ENCODE measurements around the gene BRD3.
"Not testable (repeated sequence)": the region's sequence is repeated elsewhere in the genome, so short reads cannot be mapped to it uniquely, and the experiment has no call there.

Gene BRD3

GRCh38 chr9:133994353-133995011, 73.3 kb downstream of the BRD3 start:
- no peaks in the 10 kb centered on the region for H3K9me3 ChIP-seq (ENCODE audit: control insufficient read depth in 5 of 5, low read length in 5 of 5)
- peaks cover 0 to 8% (median 3%) of the 10 kb centered on the region in 5 donors for H3K27me3 ChIP-seq (ENCODE audit: control insufficient read depth in 5 of 5, insufficient read depth in 4 of 5, low read length in 5 of 5)
- no peak overlapping the region for H3K4me3 ChIP-seq (ENCODE audit: low read depth in 1 of 5, low read length in 5 of 5)
- H3K36me3 ChIP-seq (ENCODE audit: control insufficient read depth in 5 of 5, insufficient read depth in 5 of 5, low read length in 5 of 5) = no peaks in the 10 kb centered on the region
- peaks cover 0 to 40% (median 27%) of the 10 kb centered on the region in 5 donors for H3K4me1 ChIP-seq (ENCODE audit: control insufficient read depth in 5 of 5, insufficient read depth in 5 of 5, low read length in 5 of 5)
- no peak overlapping the region for H3K9ac ChIP-seq (ENCODE audit: low read length in 5 of 5)
- H3K27ac ChIP-seq (ENCODE audit: low read depth, low read length) = no peak overlapping the region

- Histone ChIP-seq H3K27ac (ENCODE audit: low read depth, low read length) (peak overlapping the region; percentile 62), H3K9ac (ENCODE audit: low read length in 5 of 5) (peak overlapping the region in 3 of 5 donors; percentile 77 to 85 (median 78)), H3K4me1 (ENCODE audit: control insufficient read depth in 5 of 5, insufficient read depth in 5 of 5, low read length in 5 of 5) (peaks cover 0 to 40% (median 27%) of the 10 kb centered on the region in 5 donors), H3K4me3 (ENCODE audit: low read depth in 1 of 5, low read length in 5 of 5) (peak overlapping the region in 4 of 5 donors; percentile 75 to 87 (median 80)), H3K27me3 (ENCODE audit: control insufficient read depth in 5 of 5, insufficient read depth in 4 of 5, low read length in 5 of 5) (peaks cover 0 to 8% (median 3%) of the 10 kb centered on the region in 5 donors), H3K9me3 (ENCODE audit: control insufficient read depth in 5 of 5, low read length in 5 of 5) (no peaks in the 10 kb centered on the region), H3K36me3 (ENCODE audit: control insufficient read depth in 5 of 5, insufficient read depth in 5 of 5, low read length in 5 of 5) (no peaks in the 10 kb centered on the region)
Observed at GRCh38 chr9:133993635-133994253, 74.1 kb downstream of the BRD3 start.

DNA sequence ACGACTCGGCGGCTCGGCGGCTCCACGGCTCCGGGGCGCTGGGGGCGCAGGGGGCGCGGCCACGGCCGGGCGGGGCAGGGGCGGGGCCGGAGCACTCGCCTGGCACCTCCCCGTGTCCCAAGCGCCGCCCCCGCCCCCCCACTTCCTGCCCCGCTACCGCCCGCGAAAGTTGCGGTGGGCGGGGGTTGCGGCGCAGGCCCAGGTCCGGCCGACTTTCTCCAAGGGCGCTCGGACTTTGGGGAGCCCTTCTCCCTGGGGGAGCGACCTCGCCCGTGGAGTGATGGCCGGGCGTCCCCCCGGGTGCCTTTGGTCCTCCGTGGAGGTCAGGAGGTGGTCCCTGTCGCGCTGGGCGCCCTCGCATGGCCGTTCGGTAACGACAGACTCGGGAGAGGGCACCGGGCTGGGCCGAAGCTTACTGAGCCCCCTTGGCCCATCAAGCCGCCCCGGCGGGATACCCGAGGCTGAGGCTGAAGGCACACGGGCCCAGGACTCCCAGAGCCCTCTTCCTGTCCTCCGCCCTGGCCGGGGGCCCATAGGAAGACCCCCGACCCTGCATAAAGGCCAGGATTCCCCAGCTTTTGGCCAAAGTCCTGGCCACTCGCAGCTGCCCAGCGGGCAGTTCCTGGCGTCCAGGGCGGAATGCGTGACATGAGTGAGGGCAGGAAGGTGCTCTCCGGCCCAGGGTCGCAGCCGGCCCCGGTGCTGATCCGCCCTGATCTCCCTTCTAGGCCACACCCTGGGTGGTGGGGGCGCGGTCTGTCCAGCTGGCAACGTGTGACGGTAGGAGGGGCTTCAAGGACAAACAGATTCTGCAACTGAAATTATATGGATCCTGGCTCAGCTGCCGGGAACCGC, 74.8 kb downstream of the BRD3 start:
- Histone ChIP-seq H3K9ac (ENCODE audit: low read length in 5 of 5) (peak overlapping the region in 4 of 5 donors; percentile 77 to 85 (median 78)), H3K4me1 (ENCODE audit: control insufficient read depth in 5 of 5, insufficient read depth in 5 of 5, low read length in 5 of 5) (peaks cover 0 to 40% (median 27%) of the 10 kb centered on the region in 5 donors), H3K4me3 (ENCODE audit: low read depth in 1 of 5, low read length in 5 of 5) (peak overlapping the region in 4 of 5 donors; percentile 75 to 87 (median 80)), H3K27me3 (ENCODE audit: control insufficient read depth in 5 of 5, insufficient read depth in 4 of 5, low read length in 5 of 5) (peaks cover 0 to 8% (median 3%) of the 10 kb centered on the region in 5 donors), H3K36me3 (ENCODE audit: control insufficient read depth in 5 of 5, insufficient read depth in 5 of 5, low read length in 5 of 5) (no peaks in the 10 kb centered on the region), H3K27ac (ENCODE audit: low read depth, low read length) (peak overlapping the region; percentile 62), H3K9me3 (ENCODE audit: control insufficient read depth in 5 of 5, low read length in 5 of 5) (no peaks in the 10 kb centered on the region)

- peak within 1 kb of the TSS in 4 of 5 donors; percentile 75 to 87 (median 80) for H3K4me3 ChIP-seq (ENCODE audit: low read depth in 1 of 5, low read length in 5 of 5)
- H3K9ac ChIP-seq (ENCODE audit: low read length in 5 of 5) = peak within 1 kb of the TSS in 4 of 5 donors; percentile 77 to 85 (median 78)
- H3K27ac ChIP-seq (ENCODE audit: low read depth, low read length) = peak within 1 kb of the TSS; percentile 62
- H3K9me3 ChIP-seq (ENCODE audit: control insufficient read depth in 5 of 5, low read length in 5 of 5) = no peaks in the 10 kb centered on the region
- H3K36me3 ChIP-seq (ENCODE audit: control insufficient read depth in 5 of 5, insufficient read depth in 5 of 5, low read length in 5 of 5) = no peaks in the 10 kb centered on the region
- peaks cover 0 to 40% (median 27%) of the 10 kb centered on the region in 5 donors for H3K4me1 ChIP-seq (ENCODE audit: control insufficient read depth in 5 of 5, insufficient read depth in 5 of 5, low read length in 5 of 5)
- H3K27me3 ChIP-seq (ENCODE audit: control insufficient read depth in 5 of 5, insufficient read depth in 4 of 5, low read length in 5 of 5) = peaks cover 0 to 5% (median 3%) of the 10 kb centered on the region in 5 donors
Observed at GRCh38 chr9:133991964-133992779, 75.7 kb downstream of the BRD3 start, which contains the start of gene VAV2. TSS of gene VAV2 (minus strand) at chr9:133992324. CDS start at chr9:133992278, 46 bp downstream.

DNA sequence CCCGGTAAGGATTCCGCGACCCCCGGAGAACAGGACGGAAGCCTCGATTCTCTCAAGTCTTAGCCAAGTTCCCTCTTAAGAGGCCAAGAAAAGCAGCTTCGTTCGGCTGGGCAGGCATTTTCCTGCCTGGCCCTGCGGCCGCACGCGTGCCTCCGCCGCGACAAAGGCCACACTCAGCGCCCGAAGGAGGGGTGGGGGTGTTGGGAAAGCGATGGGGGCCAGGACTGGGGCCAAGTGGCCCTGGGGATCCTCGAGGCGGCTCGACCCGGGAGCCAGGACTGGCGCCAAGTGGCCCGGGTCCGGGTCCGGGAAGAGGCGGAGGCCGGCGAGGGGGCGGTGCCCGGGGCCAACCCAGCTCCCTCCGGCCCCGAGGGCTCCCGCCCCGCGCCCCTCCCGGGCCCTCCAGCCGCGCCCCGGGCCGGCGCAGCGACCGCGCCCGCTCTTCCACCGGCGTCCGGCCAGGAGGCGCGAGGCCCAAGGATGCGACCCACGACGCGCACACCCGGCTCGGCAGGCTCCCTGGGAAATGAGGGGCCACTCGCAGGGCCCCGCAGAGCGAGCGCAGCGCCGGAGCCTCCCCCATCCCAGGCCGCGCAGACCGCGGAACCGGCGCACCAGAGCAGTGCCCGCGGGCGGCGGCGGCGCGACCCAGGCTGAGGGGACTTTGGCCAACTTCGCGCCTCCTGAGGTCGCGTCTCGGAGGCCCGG, 76.5 kb downstream of the BRD3 start:
- Histone ChIP-seq H3K27ac (ENCODE audit: low read depth, low read length) (peak overlapping the region; percentile 14), H3K36me3 (ENCODE audit: control insufficient read depth in 5 of 5, insufficient read depth in 5 of 5, low read length in 5 of 5) (no peaks in the 10 kb centered on the region), H3K27me3 (ENCODE audit: control insufficient read depth in 5 of 5, insufficient read depth in 4 of 5, low read length in 5 of 5) (peaks cover 0 to 3% (median 0%) of the 10 kb centered on the region in 5 donors), H3K9me3 (ENCODE audit: control insufficient read depth in 5 of 5, low read length in 5 of 5) (no peaks in the 10 kb centered on the region), H3K4me1 (ENCODE audit: control insufficient read depth in 5 of 5, insufficient read depth in 5 of 5, low read length in 5 of 5) (peaks cover 0 to 40% (median 27%) of the 10 kb centered on the region in 5 donors), H3K9ac (ENCODE audit: low read length in 5 of 5) (peak overlapping the region in 3 of 5 donors; percentile 21 to 64 (median 43)), H3K4me3 (ENCODE audit: low read depth in 1 of 5, low read length in 5 of 5) (peak overlapping the region in 4 of 5 donors; percentile 67 to 87 (median 73))

GRCh38 chr9:133990366-133991213, 77.2 kb downstream of the BRD3 start:
- Histone ChIP-seq H3K9ac (ENCODE audit: low read length in 5 of 5) (peak overlapping the region in 3 of 5 donors; percentile 7 to 43 (median 21)), H3K27me3 (ENCODE audit: control insufficient read depth in 5 of 5, insufficient read depth in 4 of 5, low read length in 5 of 5) (peaks cover 0 to 3% (median 0%) of the 10 kb centered on the region in 5 donors), H3K4me3 (ENCODE audit: low read depth in 1 of 5, low read length in 5 of 5) (peak overlapping the region in 4 of 5 donors; percentile 67 to 87 (median 73)), H3K36me3 (ENCODE audit: control insufficient read depth in 5 of 5, insufficient read depth in 5 of 5, low read length in 5 of 5) (no peaks in the 10 kb centered on the region), H3K27ac (ENCODE audit: low read depth, low read length) (peak overlapping the region; percentile 14), H3K4me1 (ENCODE audit: control insufficient read depth in 5 of 5, insufficient read depth in 5 of 5, low read length in 5 of 5) (peaks cover 0 to 40% (median 27%) of the 10 kb centered on the region in 5 donors), H3K9me3 (ENCODE audit: control insufficient read depth in 5 of 5, low read length in 5 of 5) (no peaks in the 10 kb centered on the region)

GRCh38 chr9:133989625-133990365, 78.0 kb downstream of the BRD3 start:
- no peak overlapping the region for H3K9ac ChIP-seq (ENCODE audit: low read length in 5 of 5)
- no peaks in the 10 kb centered on the region for H3K36me3 ChIP-seq (ENCODE audit: control insufficient read depth in 5 of 5, insufficient read depth in 5 of 5, low read length in 5 of 5)
- H3K4me1 ChIP-seq (ENCODE audit: control insufficient read depth in 5 of 5, insufficient read depth in 5 of 5, low read length in 5 of 5) = peaks cover 0 to 40% (median 27%) of the 10 kb centered on the region in 5 donors
- H3K27me3 ChIP-seq (ENCODE audit: control insufficient read depth in 5 of 5, insufficient read depth in 4 of 5, low read length in 5 of 5) = peaks cover 0 to 2% (median 0%) of the 10 kb centered on the region in 5 donors
- no peaks in the 10 kb centered on the region for H3K9me3 ChIP-seq (ENCODE audit: control insufficient read depth in 5 of 5, low read length in 5 of 5)
- no peak overlapping the region for H3K27ac ChIP-seq (ENCODE audit: low read depth, low read length)
- no peak overlapping the region for H3K4me3 ChIP-seq (ENCODE audit: low read depth in 1 of 5, low read length in 5 of 5)

- not testable (repeated sequence) for H3K27me3 ChIP-seq (ENCODE audit: control insufficient read depth in 5 of 5, insufficient read depth in 4 of 5, low read length in 5 of 5); H3K27ac ChIP-seq (ENCODE audit: low read depth, low read length); H3K4me3 ChIP-seq (ENCODE audit: low read depth in 1 of 5, low read length in 5 of 5); H3K9ac ChIP-seq (ENCODE audit: low read length in 5 of 5); H3K9me3 ChIP-seq (ENCODE audit: control insufficient read depth in 5 of 5, low read length in 5 of 5); H3K36me3 ChIP-seq (ENCODE audit: control insufficient read depth in 5 of 5, insufficient read depth in 5 of 5, low read length in 5 of 5)
- H3K4me1 ChIP-seq (ENCODE audit: control insufficient read depth in 5 of 5, insufficient read depth in 5 of 5, low read length in 5 of 5) = peaks cover 0 to 33% (median 21%) of the 10 kb centered on the region in 5 donors
Observed at GRCh38 chr9:133988771-133989170, 79.1 kb downstream of the BRD3 start.

All from subcutaneous abdominal adipose tissue (tissue), 5 donors.